Activated effector memory CD4-positive, alpha-beta T cell treated with anti-CD3 and anti-CD28 coated beads, Interleukin-2, amount 50 U/mL, for 16 hours (primary cell): ENCODE results near the gene SEPHS1.
"Not testable (repeated sequence)": the region's sequence is repeated elsewhere in the genome, so short reads cannot be mapped to it uniquely, and the experiment has no call there.

Experiments used
- DNase-seq: peaks from one replicate; pipeline ENCODE4 v3.0.0-alpha.2; 2020

The SEPHS1 gene, protein sequence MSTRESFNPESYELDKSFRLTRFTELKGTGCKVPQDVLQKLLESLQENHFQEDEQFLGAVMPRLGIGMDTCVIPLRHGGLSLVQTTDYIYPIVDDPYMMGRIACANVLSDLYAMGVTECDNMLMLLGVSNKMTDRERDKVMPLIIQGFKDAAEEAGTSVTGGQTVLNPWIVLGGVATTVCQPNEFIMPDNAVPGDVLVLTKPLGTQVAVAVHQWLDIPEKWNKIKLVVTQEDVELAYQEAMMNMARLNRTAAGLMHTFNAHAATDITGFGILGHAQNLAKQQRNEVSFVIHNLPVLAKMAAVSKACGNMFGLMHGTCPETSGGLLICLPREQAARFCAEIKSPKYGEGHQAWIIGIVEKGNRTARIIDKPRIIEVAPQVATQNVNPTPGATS

DNA sequence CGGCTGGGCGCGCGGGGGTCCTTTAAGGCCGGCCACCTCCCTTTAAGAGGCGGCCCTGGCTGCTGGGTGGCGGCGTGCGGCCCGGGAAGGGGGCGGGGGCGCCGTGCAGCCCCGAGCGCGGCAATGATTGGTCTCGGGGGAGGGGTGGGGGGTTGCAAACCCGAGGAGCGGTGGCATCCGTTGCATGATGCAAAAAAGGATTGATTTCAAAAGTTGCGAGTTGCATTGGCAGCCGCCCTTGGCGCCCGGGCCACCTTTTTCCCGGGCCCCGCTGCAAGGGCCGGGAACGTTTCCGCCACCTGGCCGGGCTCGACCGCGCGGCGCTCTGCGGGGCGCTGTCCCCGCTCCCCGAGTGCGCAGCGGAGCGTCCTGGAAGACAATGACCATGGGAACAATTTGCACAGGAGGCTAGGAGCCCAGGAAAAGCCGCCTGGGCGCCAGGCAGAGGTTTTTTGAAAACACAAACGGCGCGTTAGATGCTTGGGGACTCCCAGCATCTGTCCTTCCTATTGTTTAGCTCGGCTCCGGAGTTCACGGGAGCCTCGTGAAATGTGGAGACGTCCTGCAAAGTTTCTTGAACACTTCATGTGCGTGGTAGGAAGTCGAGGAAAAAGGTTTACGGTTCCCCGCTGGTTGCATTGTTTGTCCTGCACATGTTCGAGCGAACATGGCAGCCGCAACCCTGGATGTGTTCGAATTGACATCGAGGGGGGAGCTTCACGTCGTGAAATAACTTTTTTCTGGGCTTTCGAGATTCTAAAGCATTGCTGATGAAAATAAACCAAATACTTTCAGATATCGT lies at the start of gene SEPHS1:
Gene SEPHS1 (minus strand): TSS at position 78 of the 802 bp plus-strand sequence. CDS start 3,343 bp downstream, outside the sequence.
- peak; percentile 93 for DNase-seq

DNA sequence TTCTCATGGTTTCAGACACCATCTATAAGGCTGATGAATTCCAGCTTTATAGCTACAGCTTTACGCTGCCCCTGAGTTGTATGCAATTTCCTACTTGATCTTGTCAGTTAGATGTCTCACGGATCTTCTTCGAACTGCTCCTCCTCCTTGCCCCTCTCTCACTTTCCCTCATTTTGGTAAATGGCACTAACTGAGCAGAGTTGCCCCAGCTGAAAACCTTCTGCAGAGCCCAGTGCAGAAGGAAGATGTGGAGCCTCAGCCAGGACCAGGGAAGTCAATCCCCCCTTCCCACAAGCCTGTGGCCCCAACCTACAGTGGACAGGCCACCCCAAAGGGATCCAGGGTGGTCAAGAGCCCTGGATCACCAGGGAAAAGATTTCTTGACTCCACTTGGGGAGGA lies 49.0 kb upstream of the SEPHS1 start:
- no peak for DNase-seq

DNA sequence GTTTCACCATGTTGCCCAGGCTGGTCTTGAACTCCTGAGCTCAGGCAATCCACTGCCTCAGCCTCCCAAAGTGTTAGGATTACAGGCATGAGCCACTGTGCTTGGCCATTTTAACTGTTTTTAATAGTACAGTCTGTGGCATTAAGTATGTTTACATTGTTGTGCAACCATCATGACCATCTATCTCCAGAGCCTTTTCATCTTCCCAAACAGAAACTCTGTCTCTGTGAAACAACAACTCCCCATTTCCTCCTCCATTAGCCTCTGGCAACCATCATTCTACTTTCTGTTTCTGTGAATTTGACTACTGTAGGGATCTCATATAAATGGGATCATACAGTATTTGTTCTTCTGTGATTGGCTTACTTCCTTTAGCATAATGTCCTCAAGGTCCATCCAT lies 48.3 kb upstream of the SEPHS1 start:
- DNase-seq: no peak

DNA sequence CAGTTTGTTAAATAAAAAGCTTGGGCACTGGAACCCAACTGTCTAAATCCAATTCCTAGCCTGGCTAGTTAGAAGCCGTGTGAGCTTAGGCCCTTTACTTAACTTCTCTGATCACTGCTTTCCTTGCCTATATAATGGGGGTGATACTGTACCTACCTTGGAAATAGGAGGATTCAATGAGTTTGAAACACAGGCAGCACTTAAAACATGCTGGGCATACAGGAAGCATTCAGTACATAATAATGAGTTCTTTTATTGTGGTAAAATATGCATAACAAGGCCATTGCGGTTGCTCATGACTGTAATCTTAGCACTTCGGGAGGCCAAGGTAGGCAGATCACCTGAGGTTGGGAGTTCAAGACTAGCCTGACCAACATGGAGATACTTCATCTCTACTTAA lies 47.4 kb upstream of the SEPHS1 start:
- no peak for DNase-seq

DNA sequence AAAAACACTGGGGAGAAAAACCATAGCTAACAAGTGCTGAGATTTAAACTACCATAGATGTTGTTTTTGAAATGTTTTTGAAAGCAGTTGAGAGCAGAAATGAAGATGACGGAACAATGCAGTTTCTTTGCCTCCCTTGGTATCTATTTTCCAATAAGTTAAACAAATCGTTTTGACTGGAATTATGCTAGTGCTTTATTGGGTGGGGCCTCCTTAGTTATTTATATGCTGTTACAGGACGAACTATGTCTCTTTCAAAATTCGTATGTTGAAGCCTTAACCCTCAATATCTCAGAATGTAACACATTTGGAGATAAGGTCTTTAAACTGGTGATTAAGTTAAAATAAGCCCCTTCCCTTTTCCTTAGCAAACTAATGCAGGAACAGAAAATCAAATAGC lies 45.5 kb upstream of the SEPHS1 start:
- DNase-seq: no peak

DNA sequence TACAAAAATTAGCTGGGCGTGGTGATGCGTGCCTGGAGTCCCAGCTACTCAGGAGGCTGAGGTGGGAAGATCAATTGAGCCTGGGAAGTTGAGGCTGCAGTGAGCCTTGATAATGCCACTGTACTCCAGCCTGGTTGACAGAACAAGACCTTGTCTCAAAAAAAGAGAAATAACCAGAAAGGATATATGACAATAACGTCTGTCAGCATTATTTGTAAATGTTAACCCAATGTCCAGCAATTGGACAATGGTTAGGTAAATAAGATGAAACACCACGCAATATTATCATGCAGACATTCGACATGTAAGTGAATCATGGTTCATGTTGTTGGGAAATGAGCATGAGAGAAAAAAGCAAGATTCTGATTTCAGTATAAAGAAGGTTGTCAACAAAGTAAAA lies 44.6 kb upstream of the SEPHS1 start:
- DNase-seq: no peak

DNA sequence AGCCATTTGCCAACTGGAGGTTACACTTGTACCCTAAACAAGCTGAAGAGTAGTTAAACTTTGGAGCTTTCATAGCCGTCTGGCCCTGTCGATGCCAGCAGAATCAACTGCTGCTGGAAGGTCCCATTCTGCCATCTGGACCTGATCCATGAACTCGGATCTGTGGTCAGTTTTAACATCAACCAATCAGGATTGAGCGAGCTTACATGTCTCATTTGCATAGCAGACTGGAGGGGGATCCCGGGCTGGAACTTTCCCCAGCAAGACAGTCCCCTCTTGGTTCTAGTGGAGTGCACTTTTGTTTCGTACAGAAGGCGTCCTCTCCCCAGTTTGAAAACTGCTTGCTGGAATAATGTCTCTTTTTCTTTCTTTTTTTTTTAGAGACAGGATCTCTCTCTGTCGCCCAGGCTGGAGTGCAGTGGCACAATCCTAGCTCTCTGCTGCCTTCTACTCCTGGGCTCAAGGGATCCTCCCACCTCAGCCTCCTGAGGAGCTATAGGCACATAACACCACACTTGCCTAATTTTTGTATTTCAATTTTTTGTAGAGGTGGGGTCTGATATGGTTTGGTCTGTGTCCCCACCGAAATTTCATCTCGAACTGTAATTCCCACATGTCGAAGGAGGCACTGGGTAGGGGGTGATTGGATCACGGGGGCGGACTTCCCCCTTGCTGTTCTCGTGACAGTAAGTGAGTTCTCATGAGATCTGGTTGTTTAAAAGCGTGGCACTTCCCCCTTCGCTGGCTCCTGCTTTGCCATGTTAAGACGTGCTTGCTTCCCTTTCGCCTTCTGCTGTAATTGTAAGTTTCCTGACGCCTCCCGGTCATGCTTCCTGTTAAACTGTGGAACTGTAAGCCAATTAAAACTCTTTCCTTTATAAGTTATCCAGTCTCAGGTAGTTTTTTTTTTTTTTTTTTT lies 42.8 kb upstream of the SEPHS1 start:
- DNase-seq: no peak

DNA sequence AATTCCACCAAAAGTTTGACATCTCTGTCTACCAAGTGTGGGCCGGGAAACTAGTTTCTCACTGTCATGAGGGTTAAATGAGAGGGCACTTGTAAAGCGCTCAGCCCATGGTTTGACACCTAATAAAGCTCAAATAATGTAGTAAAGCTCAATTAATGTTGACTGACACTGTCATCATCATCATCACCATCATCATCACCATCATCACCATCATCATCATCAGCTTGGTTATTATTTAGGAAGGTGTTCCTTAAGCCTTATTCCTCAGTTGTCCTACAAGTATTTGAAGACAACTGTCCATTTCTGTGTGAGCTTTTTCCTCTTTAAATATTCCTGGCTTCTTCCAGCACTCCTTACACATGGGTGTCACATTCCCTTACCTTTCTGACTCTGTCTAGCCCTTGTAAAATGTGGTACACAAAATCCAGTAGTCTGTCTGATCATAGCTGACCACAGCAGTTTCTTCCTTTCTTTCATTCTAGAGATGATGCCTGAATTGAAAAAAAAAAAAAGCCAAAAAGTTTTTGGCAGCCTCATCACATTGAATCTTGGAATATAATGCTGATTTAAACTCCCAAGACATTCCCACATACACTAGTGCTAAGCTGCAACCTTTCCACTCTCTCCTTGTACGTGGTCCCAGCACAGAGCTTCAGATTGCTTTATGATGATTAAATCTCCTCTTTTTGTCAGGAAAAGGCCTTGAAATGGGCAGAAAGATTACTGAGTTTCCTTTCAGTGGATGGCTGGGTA lies 40.6 kb upstream of the SEPHS1 start:
- no peak for DNase-seq

DNA sequence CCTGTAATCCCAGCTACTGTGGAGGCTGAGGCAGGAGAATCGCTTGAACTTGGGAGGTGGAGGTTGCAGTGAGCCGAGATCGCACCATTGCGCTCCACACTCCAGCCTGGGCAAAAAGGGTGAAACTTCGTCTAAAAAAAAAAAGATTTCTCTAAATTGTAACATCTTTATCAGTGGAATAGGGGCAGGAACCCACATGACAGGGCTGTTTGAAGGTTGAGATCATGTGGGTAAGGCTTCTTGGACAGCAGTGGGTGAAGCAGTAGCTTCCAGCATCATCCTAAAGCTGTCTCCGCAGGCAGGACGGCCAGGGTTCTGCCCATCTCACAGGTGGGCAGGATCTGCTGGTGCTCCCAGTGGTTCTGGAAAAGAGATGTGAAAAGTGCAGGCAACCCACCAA lies 37.9 kb upstream of the SEPHS1 start:
- no peak for DNase-seq

GRCh38 chr10:13383399-13383761 lies 35.3 kb upstream of the SEPHS1 start:
- no peak for DNase-seq

DNA sequence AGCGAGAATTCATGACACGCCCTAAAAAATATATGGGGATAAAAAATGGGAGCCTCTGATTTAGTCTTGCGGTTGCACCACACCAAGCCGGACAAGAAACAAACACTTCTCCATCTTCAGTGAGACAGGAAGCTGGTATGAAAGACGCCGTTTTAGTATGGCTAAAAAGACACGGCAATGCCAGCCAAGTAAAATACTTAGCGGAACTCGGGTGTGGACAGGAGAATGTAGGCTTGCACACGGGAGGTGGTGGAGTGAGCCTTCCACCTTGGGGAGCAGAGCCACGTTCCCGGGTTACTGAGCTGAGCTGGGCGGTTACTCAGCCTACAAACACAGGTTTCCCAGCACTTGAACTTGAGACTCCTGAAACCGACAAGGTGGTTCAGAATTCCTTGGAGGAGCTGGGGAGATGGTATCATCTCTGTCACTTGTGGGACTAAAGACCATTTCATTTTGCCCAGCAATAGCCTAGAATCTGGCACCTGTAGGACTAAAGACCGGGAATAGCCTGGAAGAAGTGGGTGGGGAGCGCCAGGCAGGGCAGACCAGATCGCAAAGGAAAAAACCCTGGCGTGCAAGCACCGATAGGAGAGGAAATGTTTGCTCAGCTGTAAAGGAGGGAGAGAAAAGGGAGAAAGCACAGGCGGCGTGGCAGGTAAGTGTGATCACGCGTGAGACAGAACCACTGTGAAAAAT lies 34.8 kb upstream of the SEPHS1 start:
- no peak for DNase-seq

DNA sequence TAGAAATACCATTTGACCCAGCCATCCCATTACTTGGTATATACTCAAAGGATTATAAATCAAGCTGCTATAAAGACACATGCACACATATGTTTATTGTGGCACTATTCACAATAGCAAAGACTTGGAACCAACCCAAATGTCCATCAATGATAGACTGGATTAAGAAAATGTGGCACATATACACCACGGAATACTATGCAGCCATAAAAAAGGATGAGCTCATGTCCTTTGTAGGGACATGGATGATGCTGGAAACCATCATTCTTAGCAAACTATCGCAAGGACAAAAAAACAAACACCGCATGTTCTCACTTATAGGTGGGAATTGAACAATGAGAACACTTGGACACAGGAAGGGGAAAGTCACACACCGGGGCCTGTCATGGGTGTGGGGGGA lies 31.0 kb upstream of the SEPHS1 start:
- DNase-seq: not testable (repeated sequence)

- no peak for DNase-seq
These were observed 28.7 kb upstream of the SEPHS1 start for GRCh38 chr10:13376746-13377145.

GRCh38 chr10:13376297-13376696 lies 28.2 kb upstream of the SEPHS1 start:
- no peak for DNase-seq

- no peak for DNase-seq
These were observed 27.7 kb upstream of the SEPHS1 start for GRCh38 chr10:13375791-13376190.

GRCh38 chr10:13373644-13374043 lies 25.6 kb upstream of the SEPHS1 start:
- no peak for DNase-seq

GRCh38 chr10:13372524-13372923 lies 24.4 kb upstream of the SEPHS1 start:
- DNase-seq: no peak

- DNase-seq: peak; percentile 84
These were observed 23.9 kb upstream of the SEPHS1 start for GRCh38 chr10:13371897-13372470.

DNA sequence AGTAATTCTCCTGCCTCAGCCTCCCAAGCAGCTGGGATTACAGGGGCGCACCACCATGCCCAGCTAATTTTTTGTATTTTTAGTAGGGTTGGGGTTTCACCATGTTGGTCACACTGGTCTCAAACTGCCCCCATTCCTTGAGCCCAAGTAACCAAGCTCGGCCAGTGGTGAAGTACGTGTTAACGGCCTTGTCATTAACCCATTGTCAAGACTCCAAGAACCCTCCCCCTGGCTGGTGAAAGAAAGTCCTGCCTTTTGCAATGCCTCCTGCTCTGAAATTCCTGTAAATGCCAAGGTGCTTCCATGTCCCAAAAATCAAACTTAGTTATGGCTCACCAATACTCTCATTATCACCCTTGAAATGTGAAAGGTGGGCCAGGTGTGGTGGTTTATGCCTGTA lies 18.8 kb upstream of the SEPHS1 start:
- no peak for DNase-seq

DNA sequence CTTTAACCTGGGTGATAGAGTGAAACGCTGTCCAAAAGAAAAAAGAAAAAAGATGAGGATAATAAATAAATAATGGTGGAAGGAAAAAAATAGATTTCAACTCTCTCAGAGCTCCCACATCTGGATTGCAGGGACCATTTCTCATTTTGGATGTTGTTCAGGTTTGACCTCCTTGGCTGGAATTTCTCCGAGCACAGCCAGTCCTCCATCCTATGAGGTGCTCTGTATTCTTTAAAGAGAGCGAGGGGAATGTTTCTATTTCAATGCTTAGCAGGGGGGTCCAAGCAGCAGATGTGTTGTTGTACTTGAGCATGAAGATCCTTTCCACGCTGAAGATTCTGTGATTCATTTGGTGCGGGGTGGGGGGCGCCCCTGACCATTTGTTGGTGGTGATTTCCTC lies 17.7 kb upstream of the SEPHS1 start:
- no peak for DNase-seq

GRCh38 chr10:13365243-13365642 lies 17.1 kb upstream of the SEPHS1 start:
- no peak for DNase-seq
